ENCODE measurements around the gene CRELD2.
"Not testable (repeated sequence)": the region's sequence is repeated elsewhere in the genome, so short reads cannot be mapped to it uniquely, and the experiment has no call there.

Gene CRELD2

GRCh38 chr22:49944399-49944891, 26.0 kb downstream of the CRELD2 start:
- TF ChIP-seq CTCF (IDR thresholded peaks at IDR 0.05; ENCODE audit: low read depth, low read length, missing control alignments) = no peak
- no peak for DNase-seq (ENCODE audit: low read depth)
- no peak overlapping the region for H3K4me3 ChIP-seq (ENCODE audit: low read depth, low read length)

GRCh38 chr22:49945042-49945794, 26.8 kb downstream of the CRELD2 start:
- not testable (repeated sequence) for DNase-seq (ENCODE audit: low read depth); H3K4me3 ChIP-seq (ENCODE audit: low read depth, low read length)

- TF ChIP-seq CTCF (IDR thresholded peaks at IDR 0.05; ENCODE audit: low read depth, low read length, missing control alignments) = no peak
- H3K4me3 ChIP-seq (ENCODE audit: low read depth, low read length) = no peak overlapping the region
- no peak for DNase-seq (ENCODE audit: low read depth)
Observed at GRCh38 chr22:49946612-49947295, 28.3 kb downstream of the CRELD2 start.

GRCh38 chr22:49947296-49947622, 28.8 kb downstream of the CRELD2 start:
- no peak overlapping the region for H3K4me3 ChIP-seq (ENCODE audit: low read depth, low read length)
- TF ChIP-seq CTCF (IDR thresholded peaks at IDR 0.05; ENCODE audit: low read depth, low read length, missing control alignments) = no peak
- DNase-seq (ENCODE audit: low read depth) = no peak

GRCh38 chr22:49948116-49948957, 29.9 kb downstream of the CRELD2 start:
- no peak for TF ChIP-seq CTCF (IDR thresholded peaks at IDR 0.05; ENCODE audit: low read depth, low read length, missing control alignments)
- no peak overlapping the region for H3K4me3 ChIP-seq (ENCODE audit: low read depth, low read length)
- DNase-seq (ENCODE audit: low read depth) = no peak

- TF ChIP-seq CTCF (IDR thresholded peaks at IDR 0.05; ENCODE audit: low read depth, low read length, missing control alignments) = no peak
- DNase-seq (ENCODE audit: low read depth) = no peak
Observed at GRCh38 chr22:49948958-49949913, 30.8 kb downstream of the CRELD2 start.

More at GRCh38 chr22:49948958-49949913, 30.8 kb downstream of the CRELD2 start:
- no peak overlapping the region for H3K4me3 ChIP-seq (ENCODE audit: low read depth, low read length)

Data from GM12864 (cell line).